Measurements from ENCODE around the gene SOCS4.

GRCh38 chr14:55019968-55020554, 7.0 kb upstream of the SOCS4 start:
- no peak for TF ChIP-seq CTCF (conservative IDR thresholded peaks at IDR 0.05; ENCODE audit: low read depth in 2 of 2)
- no peak for TF ChIP-seq EZH2 (IDR thresholded peaks at IDR 0.05; ENCODE audit: low read depth, unreplicated experiment)
- TF ChIP-seq EZH2phosphoT487 (IDR thresholded peaks at IDR 0.05; ENCODE audit: unreplicated experiment), result no peak
- no peak for TF ChIP-seq ETS1 (IDR thresholded peaks at IDR 0.05)
- no peak for TF ChIP-seq ZNF331 (CRISPR knock-in tag; IDR thresholded peaks at IDR 0.05; ENCODE audit: low read depth)
- TF ChIP-seq REST (IDR thresholded peaks at IDR 0.05; ENCODE audit: unreplicated experiment), result no peak

All from GM23338 (cell line).